ENCODE results near the gene SMPD2. TPM values are rescaled to one million over a fixed set of nuclear protein-coding genes. Genes with fewer than 3 reads are reported as not detected.

SMPD2 gene
- total and polyA plus RNA-seq, 8 donors = 9.6 to 13.6 (median 12.8) TPM

GRCh38 chr6:109436041-109436440 lies 4.5 kb upstream of the SMPD2 start:
- no peak for ATAC-seq
- no peak for TF ChIP-seq CTCF (IDR thresholded peaks at IDR 0.05)
- no peaks in the 10 kb centered on the region for H3K27me3 ChIP-seq
- H3K4me1 ChIP-seq = peaks cover 4% of the 10 kb centered on the region in 2 donors
- no peak overlapping the region for H3K27ac ChIP-seq
- no peaks in the 10 kb centered on the region for H3K9me3 ChIP-seq
- intact Hi-C loops (cut with DNase I) = no loop called here
- no peak for DNase-seq
- no peaks in the 10 kb centered on the region for H3K36me3 ChIP-seq
- no peak overlapping the region for H3K4me3 ChIP-seq

- no peak for TF ChIP-seq CTCF (IDR thresholded peaks at IDR 0.05)
- ATAC-seq (peak; percentile 60), DNase-seq (peak in 3 of 4 donors; percentile 64 to 83 (median 66))
- peaks cover 0 to 41% of the 10 kb centered on the region in 2 donors for H3K36me3 ChIP-seq
- H3K4me3 ChIP-seq = peak overlapping the region; percentile 76 to 79
- H3K27ac ChIP-seq = peak overlapping the region; percentile 90 to 95
- no peaks in the 10 kb centered on the region for H3K27me3 ChIP-seq
- intact Hi-C loops (cut with DNase I) = no loop called here
- H3K9me3 ChIP-seq = no peaks in the 10 kb centered on the region
- H3K4me1 ChIP-seq = peaks cover 12 to 22% of the 10 kb centered on the region in 2 donors
These were observed 719 bp downstream of the SMPD2 start for GRCh38 chr6:109441069-109441816.

- no peak overlapping the region for H3K27ac ChIP-seq
- H3K9me3 ChIP-seq = no peaks in the 10 kb centered on the region
- DNase-seq (no peak), ATAC-seq (no peak)
- intact Hi-C loops (cut with DNase I) = no loop called here
- H3K4me1 ChIP-seq = peaks cover 12 to 24% of the 10 kb centered on the region in 2 donors
- no peak for TF ChIP-seq CTCF (IDR thresholded peaks at IDR 0.05)
- no peaks in the 10 kb centered on the region for H3K27me3 ChIP-seq
- H3K36me3 ChIP-seq = peaks cover 0 to 53% of the 10 kb centered on the region in 2 donors
- H3K4me3 ChIP-seq = no peak overlapping the region
These were observed 1.9 kb downstream of the SMPD2 start for GRCh38 chr6:109442393-109442924.

- DNase-seq (no peak), ATAC-seq (no peak)
- no peak overlapping the region for H3K27ac ChIP-seq
- peaks cover 0 to 59% of the 10 kb centered on the region in 2 donors for H3K36me3 ChIP-seq
- H3K4me3 ChIP-seq = no peak overlapping the region
- intact Hi-C loops (cut with DNase I) = no loop called here
- peaks cover 12 to 26% of the 10 kb centered on the region in 2 donors for H3K4me1 ChIP-seq
- H3K9me3 ChIP-seq = no peaks in the 10 kb centered on the region
- no peak for TF ChIP-seq CTCF (IDR thresholded peaks at IDR 0.05)
- H3K27me3 ChIP-seq = no peaks in the 10 kb centered on the region
These were observed 3.0 kb downstream of the SMPD2 start for GRCh38 chr6:109443425-109443950.

- peaks cover 8 to 23% of the 10 kb centered on the region in 2 donors for H3K4me1 ChIP-seq
- peaks cover 0 to 71% of the 10 kb centered on the region in 2 donors for H3K36me3 ChIP-seq
These were observed 4.9 kb downstream of the SMPD2 start for GRCh38 chr6:109445382-109445781.

More at GRCh38 chr6:109445382-109445781, 4.9 kb downstream of the SMPD2 start:
- H3K27ac ChIP-seq = no peak overlapping the region
- H3K27me3 ChIP-seq = no peaks in the 10 kb centered on the region
- TF ChIP-seq CTCF (IDR thresholded peaks at IDR 0.05) = no peak
- intact Hi-C loops (cut with DNase I) = no loop called here
- DNase-seq = no peak
- ATAC-seq = no peak
- H3K9me3 ChIP-seq = no peaks in the 10 kb centered on the region
- H3K4me3 ChIP-seq = no peak overlapping the region

All from left lung (tissue), 10 donors.